Skeletal muscle tissue (tissue), 4 donors: Measurements from ENCODE around the gene SPATS1. TPM values are rescaled to one million over a fixed set of nuclear protein-coding genes. Genes with fewer than 3 reads are reported as not detected.

Experiments used
- H3K27ac ChIP-seq: one replicate; pipeline ENCODE4 v1.7.0; 2013; ENCODE audit warnings: mild to moderate bottlenecking, low read depth, low read length, inconsistent platforms
- H3K27me3 ChIP-seq, 3 donors: one replicate each; pipeline ENCODE4 v1.7.0; 2013; ENCODE audit warnings: low read length in 3 of 3; ENCODE audit not compliant: control insufficient read depth in 3 of 3, insufficient read depth in 3 of 3
- H3K36me3 ChIP-seq, 3 donors: one replicate each; pipeline ENCODE4 v1.7.0; 2013; ENCODE audit warnings: low read length in 3 of 3; ENCODE audit not compliant: control insufficient read depth in 3 of 3, insufficient read depth in 3 of 3
- H3K4me1 ChIP-seq, 3 donors: one replicate each; pipeline ENCODE4 v1.7.0; 2013; ENCODE audit warnings: low read length in 3 of 3, mild to moderate bottlenecking in 3 of 3; ENCODE audit not compliant: control insufficient read depth in 3 of 3, insufficient read depth in 3 of 3
- H3K4me3 ChIP-seq, 3 donors: one replicate each; pipeline ENCODE4 v1.7.0; 2013; ENCODE audit warnings: low read length in 3 of 3
- H3K9ac ChIP-seq, 3 donors: one replicate each; pipeline ENCODE4 v1.7.0; 2013; ENCODE audit warnings: low read length in 3 of 3, mild to moderate bottlenecking in 3 of 3, moderate library complexity in 2 of 3, low read depth in 1 of 3
- H3K9me3 ChIP-seq, 3 donors: one replicate each; pipeline ENCODE4 v1.7.0; 2013; ENCODE audit warnings: low read length in 3 of 3; ENCODE audit not compliant: control insufficient read depth in 3 of 3
- total RNA-seq: library from RNA; depleted of rRNA; stranded (reverse); fragments of >200 nt; gene quantifications from one replicate; pipeline ENCODE4 v1.2.3, GENCODE V29; 2014
- donor health status: Osteomylitis.

SPATS1 gene
- total RNA-seq, 1 donor from 2014 or later: not detected

DNA sequence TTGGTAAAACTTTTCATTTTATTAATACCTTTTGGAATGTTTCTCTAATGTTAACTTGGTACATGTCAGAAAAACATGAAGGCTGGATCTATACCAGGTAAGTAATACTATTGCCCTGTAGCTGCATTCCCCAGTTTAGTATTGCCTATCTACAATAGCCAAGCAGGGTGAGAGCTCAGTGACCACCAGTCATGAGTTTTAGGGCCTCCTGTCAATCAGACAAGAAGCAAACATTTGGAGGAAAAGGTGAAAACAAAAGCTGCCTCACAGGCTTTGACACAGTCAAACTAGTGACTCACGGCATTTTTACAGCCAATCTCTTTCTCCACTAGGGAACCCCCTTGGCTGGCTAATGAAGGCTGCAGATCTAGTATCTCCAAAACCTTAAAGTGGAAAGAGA, 35.5 kb downstream of the SPATS1 start:
- Histone ChIP-seq H3K4me3 (no peak overlapping the region), H3K27ac (no peak overlapping the region)

GRCh38 chr6:44381739-44382138, 39.3 kb downstream of the SPATS1 start:
- H3K27ac ChIP-seq: no peak overlapping the region

More for the DNA sequence above, 35.5 kb downstream of the SPATS1 start:
- H3K9me3 ChIP-seq: no peaks in the 10 kb centered on the region
- no peak overlapping the region for H3K9ac ChIP-seq
- no peaks in the 10 kb centered on the region for H3K4me1 ChIP-seq
- no peaks in the 10 kb centered on the region for H3K36me3 ChIP-seq
- H3K27me3 ChIP-seq: peaks cover 0 to 2% (median 0%) of the 10 kb centered on the region in 3 donors

GRCh38 chr6:44386364-44386928, 44.0 kb downstream of the SPATS1 start:
- Histone ChIP-seq H3K4me3 (peak overlapping the region; percentile 73 to 97 (median 94)), H3K9me3 (no peaks in the 10 kb centered on the region), H3K27ac (peak overlapping the region; percentile 95), H3K4me1 (peaks cover 21 to 35% (median 25%) of the 10 kb centered on the region in 3 donors), H3K36me3 (peaks cover 3 to 7% (median 5%) of the 10 kb centered on the region in 3 donors), H3K9ac (peak overlapping the region in 1 of 3 donors; percentile 95), H3K27me3 (no peaks in the 10 kb centered on the region)

More at GRCh38 chr6:44381739-44382138, 39.3 kb downstream of the SPATS1 start:
- no peak overlapping the region for H3K4me3 ChIP-seq
- H3K9me3 ChIP-seq: no peaks in the 10 kb centered on the region
- H3K36me3 ChIP-seq: no peaks in the 10 kb centered on the region
- H3K4me1 ChIP-seq: peaks cover 0 to 5% (median 4%) of the 10 kb centered on the region in 3 donors
- no peak overlapping the region for H3K9ac ChIP-seq
- H3K27me3 ChIP-seq: no peaks in the 10 kb centered on the region

DNA sequence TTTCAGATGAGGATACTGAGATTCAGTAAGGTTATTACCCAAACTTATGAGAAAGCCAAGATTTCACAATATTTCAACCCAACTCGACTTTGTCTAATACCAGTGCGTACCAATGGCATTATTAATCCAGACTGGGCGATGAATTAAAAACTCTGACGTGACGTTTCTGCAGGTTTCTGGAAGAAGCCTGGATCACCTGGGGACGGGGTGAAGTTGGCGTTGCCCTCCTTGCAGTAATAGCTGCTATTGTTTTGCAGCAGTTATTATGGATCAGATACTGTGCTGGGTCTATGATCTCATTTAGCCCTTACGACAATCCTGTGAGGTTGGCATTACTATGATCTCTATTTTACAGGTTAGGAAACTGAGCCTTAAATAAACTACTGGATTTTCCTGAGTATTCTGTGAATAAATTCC, 44.5 kb downstream of the SPATS1 start:
- H3K4me1 ChIP-seq: peaks cover 21 to 35% (median 25%) of the 10 kb centered on the region in 3 donors
- no peaks in the 10 kb centered on the region for H3K9me3 ChIP-seq
- peak overlapping the region; percentile 93 to 95 (median 93) for H3K9ac ChIP-seq
- H3K27me3 ChIP-seq: no peaks in the 10 kb centered on the region
- peak overlapping the region; percentile 95 for H3K27ac ChIP-seq
- peaks cover 4 to 8% (median 7%) of the 10 kb centered on the region in 3 donors for H3K36me3 ChIP-seq
- peak overlapping the region; percentile 73 to 97 (median 94) for H3K4me3 ChIP-seq

DNA sequence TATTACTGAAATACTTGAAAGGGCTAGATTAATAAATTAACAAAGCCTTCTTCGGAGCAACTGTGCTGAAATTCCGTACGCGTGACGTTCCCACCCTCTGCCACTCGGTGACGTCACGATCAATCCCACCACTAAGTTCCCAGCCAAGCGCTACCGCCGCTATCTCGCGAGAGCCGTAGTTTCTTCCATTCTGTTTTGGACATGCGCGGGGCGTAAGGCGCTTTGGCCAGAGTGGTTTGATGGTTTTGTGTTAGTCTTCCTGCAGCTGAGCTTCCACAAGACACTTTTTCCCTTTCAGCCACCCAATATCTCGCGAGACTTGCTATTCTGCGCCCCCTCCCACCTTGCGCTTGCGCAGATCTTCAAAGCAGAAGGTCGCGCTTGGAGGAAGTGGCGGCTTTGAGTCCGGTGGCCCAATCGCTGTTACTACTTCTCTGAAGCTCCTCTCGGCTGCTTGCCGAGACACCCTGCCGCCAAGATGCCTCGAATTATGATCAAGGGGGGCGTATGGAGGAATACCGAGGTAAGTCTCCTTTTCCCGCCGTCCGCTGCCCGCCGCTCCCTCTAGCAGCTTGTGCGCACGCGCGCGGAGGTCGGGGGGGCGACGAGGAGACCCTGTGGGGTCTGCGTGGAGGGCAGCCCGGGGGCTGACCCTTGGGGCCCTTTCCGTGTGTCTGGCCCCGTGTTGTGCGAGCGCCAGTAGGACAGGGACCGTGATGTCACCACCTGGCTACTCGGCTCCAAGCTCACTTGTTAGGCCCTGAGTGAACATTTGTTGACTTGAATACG, 45.1 kb downstream of the SPATS1 start, which contains the start of gene CDC5L:
Gene CDC5L, plus strand, starts transcription at position 361 of the 789 bp plus-strand sequence. Its CDS starts 118 bp downstream, at position 479.
- no peaks in the 10 kb centered on the region for H3K27me3 ChIP-seq
- H3K9ac ChIP-seq: peak within 1 kb of the TSS; percentile 93 to 95 (median 93)
- no peaks in the 10 kb centered on the region for H3K9me3 ChIP-seq
- peak within 1 kb of the TSS; percentile 73 to 97 (median 94) for H3K4me3 ChIP-seq
- H3K4me1 ChIP-seq: peaks cover 21 to 35% (median 25%) of the 10 kb centered on the region in 3 donors
- peaks cover 6 to 14% (median 13%) of the 10 kb centered on the region in 3 donors for H3K36me3 ChIP-seq
- H3K27ac ChIP-seq: peak within 1 kb of the TSS; percentile 95

DNA sequence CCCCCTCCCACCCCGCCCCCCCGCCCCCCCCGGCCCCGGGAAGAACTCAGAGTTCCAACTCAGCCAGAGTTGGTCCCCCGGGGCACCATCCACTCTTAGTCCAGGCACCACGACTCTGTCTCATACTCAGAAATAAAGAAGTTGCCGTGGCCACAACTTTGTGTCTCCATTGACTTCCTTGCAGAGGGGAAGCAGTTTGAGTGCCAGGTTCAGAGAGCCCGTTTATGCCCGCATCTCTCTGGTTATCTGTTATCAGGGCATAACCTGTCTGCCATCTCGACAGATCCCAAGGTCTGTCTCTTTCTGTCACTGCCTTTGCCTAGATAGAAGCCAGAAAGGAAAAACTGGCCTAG, 45.7 kb downstream of the SPATS1 start:
- H3K36me3 ChIP-seq: peaks cover 10 to 19% (median 15%) of the 10 kb centered on the region in 3 donors

GRCh38 chr6:44388887-44389286, 46.4 kb downstream of the SPATS1 start:
- Histone ChIP-seq H3K27me3 (no peaks in the 10 kb centered on the region), H3K9me3 (no peaks in the 10 kb centered on the region), H3K36me3 (peaks cover 18 to 27% (median 23%) of the 10 kb centered on the region in 3 donors), H3K4me1 (peaks cover 21 to 35% (median 25%) of the 10 kb centered on the region in 3 donors), H3K9ac (peak overlapping the region in 1 of 3 donors; percentile 95), H3K27ac (no peak overlapping the region), H3K4me3 (peak overlapping the region; percentile 28 to 94 (median 73))

More for the DNA sequence above, 45.7 kb downstream of the SPATS1 start:
- peak overlapping the region; percentile 73 to 97 (median 94) for H3K4me3 ChIP-seq
- peak overlapping the region; percentile 95 for H3K27ac ChIP-seq
- H3K4me1 ChIP-seq: peaks cover 21 to 35% (median 25%) of the 10 kb centered on the region in 3 donors
- peak overlapping the region; percentile 93 to 95 (median 93) for H3K9ac ChIP-seq
- H3K9me3 ChIP-seq: no peaks in the 10 kb centered on the region
- no peaks in the 10 kb centered on the region for H3K27me3 ChIP-seq

DNA sequence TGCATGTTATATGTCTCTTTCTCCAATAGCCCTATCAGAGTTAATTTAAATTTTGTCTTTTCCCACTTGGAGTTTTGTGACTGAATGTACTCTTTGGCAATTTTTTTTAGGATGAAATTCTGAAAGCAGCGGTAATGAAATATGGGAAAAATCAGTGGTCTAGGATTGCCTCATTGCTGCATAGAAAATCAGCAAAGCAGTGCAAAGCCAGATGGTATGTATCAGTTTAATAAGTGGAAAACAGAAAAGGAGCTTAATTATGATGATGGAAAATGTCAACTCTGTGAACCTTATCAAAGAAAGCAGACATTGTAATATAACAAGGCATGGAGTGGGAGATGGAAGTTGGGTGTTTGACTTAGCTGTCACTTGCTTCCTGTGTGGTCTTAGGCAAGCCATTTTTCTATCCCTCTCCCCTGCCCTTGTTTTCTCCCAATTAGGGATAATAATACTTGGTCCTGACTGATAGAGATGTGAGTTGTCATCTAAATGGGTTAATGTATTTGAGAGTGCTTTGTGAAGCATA, 47.8 kb downstream of the SPATS1 start:
- H3K36me3 ChIP-seq: peaks cover 27 to 37% (median 34%) of the 10 kb centered on the region in 3 donors
- no peaks in the 10 kb centered on the region for H3K9me3 ChIP-seq
- no peak overlapping the region for H3K4me3 ChIP-seq
- H3K27ac ChIP-seq: no peak overlapping the region
- peak overlapping the region in 1 of 3 donors; percentile 7 for H3K9ac ChIP-seq
- peaks cover 21 to 35% (median 26%) of the 10 kb centered on the region in 3 donors for H3K4me1 ChIP-seq
- H3K27me3 ChIP-seq: no peaks in the 10 kb centered on the region
